GM18868 (cell line): ENCODE results near the gene FCSK.

Experiments
- ATAC-seq: cut with Tn5 transposase; IDR thresholded peaks from one replicate; pipeline ENCODE4 v1.9.1; 2021; ENCODE audit warnings: mild to moderate bottlenecking, moderate library complexity; ENCODE audit not compliant: unreplicated experiment

FCSK gene

DNA sequence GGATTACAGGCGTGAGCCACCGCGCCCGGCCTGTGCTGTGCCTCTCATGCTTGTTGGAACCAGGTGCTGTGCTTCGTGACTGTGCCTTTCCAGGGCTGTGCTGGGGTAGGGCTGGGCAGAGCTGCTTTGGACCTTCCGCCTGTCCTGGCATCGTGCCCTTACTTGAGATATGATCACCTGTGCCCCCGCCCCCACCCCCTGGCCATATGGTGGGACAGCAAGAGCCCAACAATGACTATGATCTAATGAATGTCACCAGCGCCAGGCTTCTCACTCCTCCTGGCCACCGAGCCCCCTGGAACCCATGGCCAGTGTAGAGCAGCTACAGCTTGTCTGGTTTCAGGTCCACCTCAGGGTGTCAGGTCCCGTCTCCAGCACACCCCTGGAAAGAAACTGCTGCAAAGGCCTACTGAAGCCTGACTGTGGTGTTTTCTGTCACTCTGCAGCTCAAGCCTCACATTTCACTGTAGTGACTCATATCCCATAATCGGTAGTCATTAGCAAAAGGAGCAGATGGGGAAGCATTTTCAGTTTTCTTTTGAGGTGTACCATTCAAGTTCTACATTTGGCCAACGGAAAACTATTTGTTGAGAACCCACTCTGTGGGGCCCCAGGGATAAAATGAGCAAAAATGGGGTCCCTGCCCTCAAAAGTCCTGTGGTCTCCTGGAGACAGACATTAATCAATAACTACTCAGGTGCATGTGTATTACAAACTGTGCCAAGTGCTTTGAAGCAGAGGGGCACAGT, 22.1 kb downstream of the FCSK start:
- peak; percentile 94 for ATAC-seq

GRCh38 chr16:70478169-70478568, 23.8 kb downstream of the FCSK start:
- no peak for ATAC-seq

DNA sequence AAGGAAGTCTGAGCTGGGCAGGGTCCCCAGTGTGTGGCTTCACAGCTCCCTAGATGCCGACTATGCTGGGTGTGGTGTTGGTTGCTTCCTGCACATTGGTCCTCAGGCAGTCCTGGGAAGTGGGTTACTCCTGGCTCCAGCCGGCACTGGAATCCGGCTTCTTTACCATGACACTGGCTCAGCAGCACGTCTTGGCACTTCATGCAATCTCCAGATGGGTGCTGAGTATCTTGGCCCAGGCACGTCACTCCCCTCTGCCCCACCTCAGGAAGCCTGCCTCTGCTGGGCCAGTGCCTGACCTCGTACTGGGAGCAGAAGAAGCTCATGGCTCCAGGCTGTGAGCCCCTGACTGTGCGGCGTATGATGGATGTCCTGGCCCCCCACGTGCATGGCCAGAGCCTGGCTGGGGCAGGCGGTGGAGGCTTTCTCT, 24.5 kb downstream of the FCSK start:
- ATAC-seq: no peak

DNA sequence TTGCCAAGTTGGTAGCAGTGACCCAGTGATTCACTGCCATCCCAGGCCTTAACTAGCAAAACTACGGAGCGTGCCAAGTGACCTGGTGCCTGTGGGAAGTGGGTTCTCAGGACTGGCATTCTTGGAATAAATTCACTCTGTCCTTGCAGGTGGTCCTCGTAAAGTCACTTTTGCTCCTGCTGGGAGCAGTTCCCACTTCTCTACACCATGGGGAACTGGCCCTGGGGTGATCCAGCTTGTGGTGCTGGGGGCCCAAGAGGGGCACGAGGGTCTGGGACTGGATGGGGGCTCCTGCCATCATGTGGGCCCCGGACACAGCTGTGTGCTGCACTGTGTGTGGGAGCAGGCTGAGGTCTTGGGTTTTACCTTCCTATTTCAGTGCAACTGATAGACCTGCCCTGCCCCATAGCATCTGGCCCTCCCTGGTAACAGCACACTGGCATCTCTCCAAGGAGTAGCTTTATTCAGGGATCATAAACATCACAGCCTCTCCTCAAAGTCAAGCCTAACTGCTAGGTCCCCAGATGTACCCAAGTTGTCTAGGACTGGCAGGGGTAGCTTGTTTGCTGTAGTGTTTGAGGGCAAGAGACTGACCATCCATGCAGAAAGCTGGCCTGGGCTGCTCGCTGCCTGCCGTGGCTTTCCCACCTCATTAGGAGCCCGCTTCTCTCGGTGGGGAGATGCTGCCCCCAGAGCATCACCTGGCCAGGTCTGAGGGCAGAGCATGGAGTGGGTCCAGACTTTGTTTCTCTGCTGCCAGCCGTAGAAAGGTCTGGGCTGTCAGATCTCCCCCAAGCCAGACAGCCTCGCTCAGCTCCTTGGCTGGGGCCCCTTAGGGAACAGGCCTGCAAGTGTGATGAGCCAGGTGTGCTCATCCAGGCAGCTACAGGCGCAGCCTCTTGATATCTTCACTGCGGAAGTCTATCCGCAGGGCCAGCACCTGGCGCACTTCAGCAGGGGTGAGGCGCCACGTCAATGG, 26.0 kb downstream of the FCSK start:
- no peak for ATAC-seq

DNA sequence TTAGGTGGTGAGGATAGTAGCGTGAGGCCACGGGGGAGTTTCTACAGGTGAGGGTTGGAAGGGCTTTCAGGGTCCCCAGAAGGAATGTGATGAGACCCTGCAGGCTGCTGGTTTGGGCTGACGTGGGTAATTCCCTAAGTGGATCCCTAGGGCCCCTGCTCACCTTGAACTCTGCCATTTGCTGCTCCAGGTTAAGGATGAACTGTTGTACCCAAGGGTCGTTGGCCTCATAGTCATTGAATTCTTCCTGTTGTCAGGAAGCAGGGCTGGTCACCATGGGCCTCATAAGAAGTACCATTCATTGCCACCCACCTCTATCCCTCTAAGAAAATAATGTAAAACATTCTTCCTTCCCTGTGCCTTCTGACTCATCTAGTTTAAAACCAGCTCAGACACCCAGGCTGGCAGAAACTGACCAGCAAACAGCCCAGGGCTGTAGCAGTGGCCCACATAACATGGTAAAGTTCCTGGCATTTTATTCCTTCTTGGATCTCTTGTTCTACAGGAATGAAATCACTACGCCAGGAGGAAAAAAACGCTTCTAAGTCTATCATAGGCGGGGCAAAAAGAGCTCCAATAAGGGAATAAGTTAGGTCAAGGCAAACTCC, 27.6 kb downstream of the FCSK start:
- no peak for ATAC-seq

DNA sequence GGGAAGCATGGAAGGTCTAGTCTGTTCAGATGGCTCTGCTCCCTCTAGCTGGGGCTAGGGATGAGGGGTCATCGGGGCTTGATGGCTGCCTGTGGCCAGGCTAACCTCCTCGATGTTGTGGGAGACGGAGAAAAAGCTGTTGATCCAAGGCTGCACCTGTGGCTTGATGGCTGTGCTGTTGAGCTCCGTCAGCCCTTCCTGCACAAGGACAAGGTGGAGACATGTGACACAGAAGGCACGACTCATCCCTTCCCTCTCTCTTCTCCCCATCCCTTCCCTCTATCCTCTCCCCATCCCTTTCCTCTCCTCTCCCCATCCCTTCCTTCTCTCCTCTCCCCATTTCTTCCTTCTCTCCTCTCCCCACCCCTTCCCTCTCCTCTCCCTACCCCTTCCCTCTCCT, 28.2 kb downstream of the FCSK start:
- ATAC-seq: no peak

- ATAC-seq: no peak
Observed at GRCh38 chr16:70483426-70483825, 29.0 kb downstream of the FCSK start.

DNA sequence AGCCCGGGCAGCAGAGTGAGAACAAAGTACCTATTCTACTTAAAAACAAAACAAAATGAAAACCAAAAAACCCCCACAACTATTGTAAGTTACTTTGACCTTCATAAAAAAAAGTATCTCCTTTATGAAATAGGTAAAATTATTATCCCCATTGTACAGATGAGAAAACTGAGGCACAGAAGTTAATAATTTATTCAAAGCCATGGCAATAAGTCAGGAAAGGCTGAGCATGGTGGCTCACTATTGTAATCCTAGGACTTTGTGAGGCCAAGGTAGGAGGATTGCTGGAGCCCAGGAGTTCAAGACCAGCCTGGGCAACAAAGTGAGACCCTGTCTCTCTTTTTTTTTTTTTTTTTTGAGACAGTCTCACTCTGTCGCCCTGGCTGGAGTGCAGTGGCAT, 30.5 kb downstream of the FCSK start:
- no peak for ATAC-seq

- ATAC-seq: no peak
Observed at GRCh38 chr16:70490261-70490660, 35.9 kb downstream of the FCSK start.

DNA sequence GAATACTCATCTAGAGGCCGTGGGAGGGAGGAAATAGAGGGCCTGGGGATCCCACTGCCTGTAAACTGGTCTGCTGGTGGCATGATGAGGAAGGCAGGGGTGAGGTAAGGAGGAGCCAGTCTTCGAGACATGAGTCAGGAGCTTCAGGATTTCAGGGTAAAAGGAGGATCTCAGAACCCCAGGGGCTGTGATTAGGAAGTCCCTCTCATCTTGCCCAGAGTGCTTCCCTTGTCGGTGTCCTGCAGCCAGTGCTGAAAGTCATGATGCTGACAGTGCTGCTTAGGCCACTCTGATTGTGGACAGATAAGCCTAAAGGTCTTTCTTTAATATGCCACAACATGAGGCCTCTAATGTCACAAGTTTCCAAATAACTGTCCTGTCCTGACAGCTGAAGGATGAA, 39.4 kb downstream of the FCSK start:
- no peak for ATAC-seq

DNA sequence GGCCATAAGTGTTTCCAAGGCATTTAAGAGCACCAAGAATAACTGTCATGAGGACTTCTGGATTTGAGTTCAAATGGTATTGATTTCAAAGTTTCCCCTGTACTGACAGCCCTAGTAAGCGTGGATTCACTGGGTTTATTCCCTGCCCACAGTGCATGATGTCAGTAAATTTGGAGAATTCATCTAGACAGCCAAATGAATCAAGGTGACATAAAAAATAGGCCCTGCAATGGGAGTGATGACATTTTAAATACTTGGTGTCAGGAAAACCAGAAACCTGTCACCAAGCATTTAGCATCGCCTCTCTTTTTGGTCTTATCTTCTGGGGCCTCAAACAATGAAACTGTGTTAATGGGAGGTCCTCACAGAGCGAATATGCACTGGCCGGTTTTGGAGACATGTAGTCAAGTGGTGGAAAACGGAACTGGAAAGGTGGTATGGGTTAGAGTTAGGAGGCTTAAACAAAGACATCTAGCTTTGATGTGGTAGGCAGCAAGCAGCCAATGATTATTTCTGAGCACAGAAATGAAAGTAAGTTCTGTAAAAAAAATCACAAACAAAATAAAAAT, 39.9 kb downstream of the FCSK start:
- no peak for ATAC-seq

- no peak for ATAC-seq
Observed at GRCh38 chr16:70494777-70495176, 40.4 kb downstream of the FCSK start.

DNA sequence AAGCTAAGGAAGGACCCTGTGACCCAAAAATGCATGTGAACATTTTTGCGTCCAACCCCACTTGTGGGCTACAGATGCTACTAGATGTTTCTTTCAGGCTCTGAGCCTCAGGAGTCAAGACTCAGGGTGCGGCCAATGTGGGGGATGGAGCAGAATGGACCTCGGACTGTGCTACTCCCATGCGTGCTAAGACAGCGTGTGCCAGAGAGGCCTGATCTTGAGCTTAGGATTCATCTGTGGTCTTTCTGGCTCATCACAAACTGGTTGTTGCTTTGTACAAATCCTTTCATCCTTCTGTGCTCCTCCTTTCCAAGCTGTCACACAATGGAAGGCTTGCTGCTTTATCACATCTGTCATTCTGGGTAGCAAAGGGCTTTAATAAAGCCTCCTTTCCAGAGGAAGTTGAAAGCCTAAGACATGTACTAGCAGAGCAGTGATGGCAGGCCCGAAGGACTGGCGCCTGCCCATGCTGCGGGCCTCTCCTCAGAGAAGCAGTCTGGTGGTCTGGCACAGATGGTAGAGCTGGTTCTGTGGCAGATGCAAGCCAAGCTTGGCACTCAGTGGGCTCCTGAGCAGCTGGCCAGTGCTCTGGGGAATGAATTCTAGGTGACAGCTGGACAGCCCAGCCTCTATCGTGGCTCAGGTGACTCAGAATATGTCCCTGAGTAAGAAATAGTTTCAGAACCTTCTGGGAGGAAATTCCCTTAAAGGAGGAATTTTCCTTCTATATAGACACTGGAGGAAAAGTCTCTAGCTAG, 41.2 kb downstream of the FCSK start:
- ATAC-seq: no peak

DNA sequence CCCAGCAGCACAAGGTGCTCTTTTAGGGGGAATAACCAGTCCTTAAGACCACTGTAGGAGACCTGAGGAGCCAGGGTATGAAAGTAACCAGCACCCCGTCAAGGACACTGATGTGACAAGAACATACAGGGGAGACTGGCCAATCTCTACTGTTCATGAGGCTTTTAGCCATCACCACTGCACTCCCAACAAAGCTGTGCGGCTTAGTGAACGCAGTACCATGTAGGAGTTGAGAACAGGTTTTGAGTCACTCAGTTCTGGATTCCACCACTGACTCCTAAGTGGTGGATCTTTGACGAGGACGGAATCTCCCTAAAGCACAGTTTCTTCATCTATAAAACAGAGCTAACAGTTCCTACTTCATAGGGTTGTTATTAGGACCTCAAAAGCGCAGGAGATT, 42.1 kb downstream of the FCSK start:
- ATAC-seq: no peak

GRCh38 chr16:70508752-70509151, 54.4 kb downstream of the FCSK start:
- no peak for ATAC-seq

- ATAC-seq: no peak
Observed at GRCh38 chr16:70510216-70510615, 55.8 kb downstream of the FCSK start.

- ATAC-seq: no peak
Observed at GRCh38 chr16:70511833-70512232, 57.4 kb downstream of the FCSK start.

DNA sequence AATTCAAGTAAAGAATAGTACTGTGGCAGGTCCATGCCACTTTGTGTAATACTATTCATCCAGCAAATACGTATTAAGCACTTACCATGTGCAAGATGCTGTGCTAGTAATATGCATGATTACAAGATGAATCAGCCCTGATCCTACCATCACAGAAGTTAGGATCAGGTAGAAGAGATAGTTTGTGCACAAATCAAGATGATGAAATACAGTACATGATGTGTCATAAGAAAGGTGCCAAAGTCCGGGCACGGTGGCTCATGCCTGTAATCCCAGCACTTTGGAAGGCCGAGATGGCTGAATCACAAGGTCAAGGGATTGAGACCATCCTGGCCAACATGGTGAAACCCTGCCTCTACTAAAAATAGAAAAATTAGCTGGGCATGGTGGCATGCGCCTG, 58.1 kb downstream of the FCSK start:
- ATAC-seq: no peak

- no peak for ATAC-seq
Observed at GRCh38 chr16:70520612-70521297, 66.4 kb downstream of the FCSK start.
